Activated T-helper 1 cell treated with anti-CD3 and anti-CD28 coated beads, Interleukin-12 subunit alpha, Interleukin-12 subunit beta, Interleukin-2, Interleukin-4 antibody, amounts not matched to agents 30 ng/mL and 10 ng/mL and 1 ng/mL, durations not matched to agents 14 hours and 24 hours and 36 hours (primary cell): ENCODE data around the gene GNRHR. TPM values are rescaled to one million over a fixed set of nuclear protein-coding genes. Genes with fewer than 3 reads are reported as not detected.
A peak's percentile ranks its signal among the peaks of the same experiment; 100 is the strongest.
"Not testable (repeated sequence)": the region's sequence is repeated elsewhere in the genome, so short reads cannot be mapped to it uniquely, and the experiment has no call there.

Experiments used
- DNase-seq: peaks from one replicate; pipeline ENCODE4 v3.0.0; 2021; ENCODE audit warnings: low spot score
- H3K27ac Mint-ChIP-seq: one replicate; pipeline ENCODE4 v1.8.0; 2021; ENCODE audit warnings: mild to moderate bottlenecking, mixed read lengths
- H3K27me3 Mint-ChIP-seq: one replicate; pipeline ENCODE4 v1.8.0; 2022; ENCODE audit warnings: mild to moderate bottlenecking, moderate library complexity, mixed read lengths; ENCODE audit not compliant: insufficient read depth
- H3K36me3 Mint-ChIP-seq: one replicate; pipeline ENCODE4 v1.8.0; 2021; ENCODE audit warnings: low read depth, mixed read lengths
- H3K4me1 Mint-ChIP-seq: one replicate; pipeline ENCODE4 v1.8.0; 2021; ENCODE audit warnings: low read depth, mixed read lengths
- H3K4me3 Mint-ChIP-seq: one replicate; pipeline ENCODE4 v1.8.0; 2021; ENCODE audit warnings: mild to moderate bottlenecking, moderate library complexity, mixed read lengths
- H3K9me3 Mint-ChIP-seq: one replicate; pipeline ENCODE4 v1.8.0; 2021; ENCODE audit warnings: mixed read lengths
- intact Hi-C: fragments of 100-400 bp; cut with micrococcal nuclease; formaldehyde crosslinking; loops from one replicate; pipeline ENCODE4 v1.15.1; 2024
- total RNA-seq: library from RNA; stranded (reverse); gene quantifications from 2 replicates; pipeline ENCODE4 v1.2.3, GENCODE V29; 2022

GNRHR gene
- total RNA-seq, 1 donor from 2014 or later = not detected

DNA sequence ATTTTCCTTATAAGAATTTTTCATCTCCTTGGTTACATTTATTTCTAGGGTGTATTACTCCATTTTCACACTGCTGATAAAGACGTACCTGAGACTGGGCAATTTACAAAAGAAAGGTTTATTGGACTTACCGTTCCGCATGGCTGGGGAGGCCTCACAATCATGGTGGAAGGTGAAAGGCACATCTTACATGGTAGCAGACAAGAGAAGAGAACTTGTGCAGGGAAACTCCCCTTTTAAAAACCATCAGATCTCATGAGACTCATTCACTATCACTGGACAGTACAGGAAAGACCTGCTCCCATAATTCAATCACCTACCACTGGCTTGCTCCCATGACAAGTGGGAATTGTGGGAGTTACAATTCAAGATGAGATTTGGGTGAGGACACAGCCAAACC lies 47.5 kb downstream of the GNRHR start:
- intact Hi-C loops, H3K27ac Mint-ChIP-seq, H3K4me3 Mint-ChIP-seq, H3K27me3 Mint-ChIP-seq, DNase-seq: not testable (repeated sequence)
- Mint-ChIP-seq H3K36me3 (peaks cover 49% of the 10 kb centered on the region), H3K4me1 (peaks cover 40% of the 10 kb centered on the region), H3K9me3 (peaks cover 29% of the 10 kb centered on the region)

- H3K4me3 Mint-ChIP-seq = no peak overlapping the region
- intact Hi-C loops = no loop called here
- peaks cover 44% of the 10 kb centered on the region for H3K4me1 Mint-ChIP-seq
- peaks cover 46% of the 10 kb centered on the region for H3K36me3 Mint-ChIP-seq
- DNase-seq = no peak
- no peaks in the 10 kb centered on the region for H3K27me3 Mint-ChIP-seq
- H3K9me3 Mint-ChIP-seq = peaks cover 29% of the 10 kb centered on the region
- no peak overlapping the region for H3K27ac Mint-ChIP-seq
Observed at GRCh38 chr4:67704843-67705242, 49.3 kb downstream of the GNRHR start.

- H3K4me1 Mint-ChIP-seq = peaks cover 67% of the 10 kb centered on the region
- no peak for DNase-seq
- H3K9me3 Mint-ChIP-seq = peaks cover 20% of the 10 kb centered on the region
- H3K36me3 Mint-ChIP-seq = peaks cover 35% of the 10 kb centered on the region
- no peaks in the 10 kb centered on the region for H3K27me3 Mint-ChIP-seq
- intact Hi-C loops = no loop called here
- H3K4me3 Mint-ChIP-seq = peak overlapping the region; percentile 99
- H3K27ac Mint-ChIP-seq = no peak overlapping the region
Observed at GRCh38 chr4:67702166-67702565, 52.0 kb downstream of the GNRHR start.

DNA sequence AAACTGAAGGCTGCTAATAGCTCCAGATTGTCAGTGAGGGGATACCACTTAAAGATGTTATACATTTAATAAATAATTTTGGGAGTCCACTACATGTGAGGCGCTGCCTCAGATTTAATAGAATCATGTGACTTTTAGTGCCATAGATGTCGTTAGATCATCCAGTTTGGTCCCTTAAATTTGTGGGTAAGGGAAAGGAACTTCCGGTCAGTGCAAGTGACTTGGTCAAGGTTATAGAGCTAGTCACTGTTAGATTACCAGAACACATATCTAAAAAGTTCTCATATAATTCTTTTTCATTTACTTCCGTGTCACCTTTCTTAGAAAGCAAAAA lies 52.7 kb downstream of the GNRHR start:
- intact Hi-C loops = loop anchor here (1.0 to 2.0 kb wide), 9 partner anchors 13 to 649 kb away; partner anchors contain the start of genes CENPC and YTHDC1
- Mint-ChIP-seq H3K36me3 (peaks cover 29% of the 10 kb centered on the region), H3K27ac (peak overlapping the region; percentile 96), H3K9me3 (peaks cover 17% of the 10 kb centered on the region), H3K4me3 (peak overlapping the region; percentile 99), H3K27me3 (no peaks in the 10 kb centered on the region), H3K4me1 (peaks cover 67% of the 10 kb centered on the region)
- DNase-seq = no peak

- Mint-ChIP-seq H3K36me3 (peaks cover 28% of the 10 kb centered on the region), H3K4me1 (peaks cover 68% of the 10 kb centered on the region)
- intact Hi-C loops = loop anchor here (1.0 to 2.0 kb wide), 9 partner anchors 14 to 649 kb away; partner anchors contain the start of genes CENPC and YTHDC1
Observed at GRCh38 chr4:67700738-67701516, 53.3 kb downstream of the GNRHR start, which contains the start of gene UBA6. Gene UBA6, minus strand, starts transcription at chr4:67701155. Its CDS starts 36 bp downstream, at chr4:67701119.

DNA sequence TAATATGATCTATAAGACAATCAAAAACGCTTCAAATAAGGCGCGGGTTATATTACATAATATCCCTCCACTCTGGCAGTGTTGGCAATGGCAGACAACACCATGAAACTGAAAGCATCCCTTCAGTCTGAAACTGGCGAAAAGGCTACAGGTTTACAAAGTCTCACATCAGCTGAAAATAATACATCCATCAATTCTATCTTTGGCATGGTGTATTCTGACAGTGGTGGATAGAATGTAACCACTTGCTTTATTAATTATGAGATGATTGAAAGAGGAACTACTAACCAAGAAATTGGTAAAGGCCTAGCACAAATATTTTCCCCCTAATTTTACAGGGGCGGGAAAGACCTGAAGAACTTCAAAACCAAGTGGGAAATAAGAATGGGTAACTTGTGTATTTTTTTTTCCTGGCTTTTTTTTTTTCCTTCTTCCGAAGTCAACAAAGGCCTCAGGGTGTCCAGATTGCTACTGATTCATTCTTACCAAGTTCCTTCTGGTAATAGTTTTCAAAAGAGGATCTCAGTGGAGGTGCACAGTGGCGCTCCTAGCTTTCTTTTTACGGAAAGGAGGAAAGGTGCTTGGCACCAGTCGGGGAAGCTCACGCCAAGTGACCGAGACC lies 54.0 kb downstream of the GNRHR start:
- peak overlapping the region; percentile 78 for H3K27ac Mint-ChIP-seq
- H3K4me1 Mint-ChIP-seq = peaks cover 66% of the 10 kb centered on the region
- H3K4me3 Mint-ChIP-seq = peak overlapping the region; percentile 99
- peaks cover 25% of the 10 kb centered on the region for H3K36me3 Mint-ChIP-seq
- H3K9me3 Mint-ChIP-seq = peaks cover 5% of the 10 kb centered on the region
- no peak for DNase-seq
- H3K27me3 Mint-ChIP-seq = no peaks in the 10 kb centered on the region
- intact Hi-C loops = loop anchor here (2.0 kb wide), 3 partner anchors 15 to 211 kb away; no protein-coding TSS in a partner anchor

More at GRCh38 chr4:67700738-67701516, 53.3 kb downstream of the GNRHR start, which contains the start of gene UBA6:
- Mint-ChIP-seq H3K27me3 (no peaks in the 10 kb centered on the region), H3K27ac (peak within 1 kb of the TSS; percentile 96), H3K9me3 (peaks cover 11% of the 10 kb centered on the region), H3K4me3 (peak within 1 kb of the TSS; percentile 99)
- peak; percentile 94 for DNase-seq

- Mint-ChIP-seq H3K4me3 (peak overlapping the region; percentile 99), H3K4me1 (peaks cover 67% of the 10 kb centered on the region), H3K9me3 (no peaks in the 10 kb centered on the region), H3K36me3 (peaks cover 25% of the 10 kb centered on the region), H3K27me3 (no peaks in the 10 kb centered on the region), H3K27ac (peak overlapping the region; percentile 21)
- no peak for DNase-seq
- intact Hi-C loops = loop anchor here (2.0 kb wide), 3 partner anchors 15 to 211 kb away; no protein-coding TSS in a partner anchor
Observed at GRCh38 chr4:67699603-67700002, 54.6 kb downstream of the GNRHR start.

GRCh38 chr4:67697860-67698687 lies 56.1 kb downstream of the GNRHR start:
- intact Hi-C loops = no loop called here
- peaks cover 57% of the 10 kb centered on the region for H3K4me1 Mint-ChIP-seq
- peaks cover 24% of the 10 kb centered on the region for H3K36me3 Mint-ChIP-seq
- H3K9me3 Mint-ChIP-seq = no peaks in the 10 kb centered on the region
- H3K27me3 Mint-ChIP-seq = no peaks in the 10 kb centered on the region
- no peak overlapping the region for H3K4me3 Mint-ChIP-seq
- H3K27ac Mint-ChIP-seq = no peak overlapping the region
- DNase-seq = no peak

GRCh38 chr4:67696061-67696460 lies 58.1 kb downstream of the GNRHR start:
- peaks cover 63% of the 10 kb centered on the region for H3K4me1 Mint-ChIP-seq
- H3K4me3 Mint-ChIP-seq = no peak overlapping the region
- DNase-seq = no peak
- intact Hi-C loops = no loop called here
- peaks cover 8% of the 10 kb centered on the region for H3K9me3 Mint-ChIP-seq
- no peak overlapping the region for H3K27ac Mint-ChIP-seq
- peaks cover 43% of the 10 kb centered on the region for H3K36me3 Mint-ChIP-seq
- H3K27me3 Mint-ChIP-seq = no peaks in the 10 kb centered on the region

- H3K9me3 Mint-ChIP-seq = peaks cover 8% of the 10 kb centered on the region
- no peaks in the 10 kb centered on the region for H3K27me3 Mint-ChIP-seq
- DNase-seq = no peak
- peaks cover 53% of the 10 kb centered on the region for H3K36me3 Mint-ChIP-seq
- H3K4me1 Mint-ChIP-seq = peaks cover 67% of the 10 kb centered on the region
- H3K27ac Mint-ChIP-seq = no peak overlapping the region
- no peak overlapping the region for H3K4me3 Mint-ChIP-seq
- intact Hi-C loops = no loop called here
Observed at GRCh38 chr4:67694662-67695061, 59.5 kb downstream of the GNRHR start.

GRCh38 chr4:67691328-67691727 lies 62.9 kb downstream of the GNRHR start:
- Mint-ChIP-seq H3K4me3 (no peak overlapping the region), H3K9me3 (peaks cover 8% of the 10 kb centered on the region), H3K27ac (no peak overlapping the region), H3K27me3 (no peaks in the 10 kb centered on the region), H3K36me3 (peaks cover 55% of the 10 kb centered on the region), H3K4me1 (peaks cover 55% of the 10 kb centered on the region)
- no peak for DNase-seq
- intact Hi-C loops = no loop called here
